ENCODE results near the gene CDK14. TPM values are rescaled to one million over a fixed set of nuclear protein-coding genes. Genes with fewer than 3 reads are reported as not detected.
"Not testable (repeated sequence)": the region's sequence is repeated elsewhere in the genome, so short reads cannot be mapped to it uniquely, and the experiment has no call there.

CDK14 gene
- total and polyA plus RNA-seq, 2 donors: 8.8 to 78.5 TPM

DNA sequence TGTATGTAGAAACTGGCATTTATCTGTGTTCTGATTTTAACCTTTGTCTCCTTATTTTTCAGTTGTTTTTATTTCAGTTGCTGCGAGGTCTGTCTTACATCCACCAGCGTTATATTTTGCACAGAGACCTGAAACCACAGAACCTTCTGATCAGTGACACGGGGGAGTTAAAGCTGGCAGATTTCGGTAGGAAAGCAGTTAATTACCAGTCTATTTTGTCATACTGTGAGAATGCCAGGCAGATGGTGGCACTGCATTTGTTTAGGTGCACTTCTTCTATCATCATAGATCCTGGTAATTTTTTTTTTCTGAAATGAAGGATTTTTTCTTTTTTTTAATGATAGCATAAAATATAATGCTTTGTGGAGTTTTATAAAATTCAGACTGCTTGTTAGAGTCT, 321.4 kb downstream of the CDK14 start:
- Histone ChIP-seq H3K4me3 (ENCODE audit: low read depth, low read length) (no peak overlapping the region), H3K27ac (ENCODE audit: low read depth) (no peak overlapping the region), H3K36me3 (ENCODE audit: insufficient read depth) (no peaks in the 10 kb centered on the region), H3K4me1 (ENCODE audit: insufficient read depth) (no peaks in the 10 kb centered on the region)
- no peak for DNase-seq (ENCODE audit: extremely low spot score)
- WGBS: 94% methylated on average over 4 of the region's 4 CpGs

DNA sequence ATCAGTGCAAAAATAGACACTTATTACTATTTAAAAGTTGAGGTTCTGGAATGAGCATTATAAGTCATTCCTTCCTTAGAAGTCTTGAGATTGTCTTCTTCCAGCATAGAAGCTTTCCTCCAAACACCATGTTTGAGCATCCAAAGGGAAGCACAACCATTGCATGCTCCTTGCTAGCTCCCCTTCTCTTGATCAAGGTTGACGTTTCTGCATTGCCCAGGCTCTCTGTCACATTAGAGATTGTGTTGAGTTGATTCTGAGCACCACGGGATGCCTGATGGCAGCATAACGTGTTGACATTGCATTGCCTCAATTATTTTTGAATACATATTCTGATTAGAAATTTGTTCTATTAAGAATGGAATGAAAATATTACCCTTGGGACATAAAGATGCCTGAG, 322.2 kb downstream of the CDK14 start:
- DNase-seq (ENCODE audit: extremely low spot score): no peak
- Histone ChIP-seq H3K4me3 (ENCODE audit: low read depth, low read length) (no peak overlapping the region), H3K27ac (ENCODE audit: low read depth) (no peak overlapping the region), H3K4me1 (ENCODE audit: insufficient read depth) (no peaks in the 10 kb centered on the region), H3K36me3 (ENCODE audit: insufficient read depth) (no peaks in the 10 kb centered on the region)
- WGBS: 76% methylated on average over 3 of the region's 3 CpGs

DNA sequence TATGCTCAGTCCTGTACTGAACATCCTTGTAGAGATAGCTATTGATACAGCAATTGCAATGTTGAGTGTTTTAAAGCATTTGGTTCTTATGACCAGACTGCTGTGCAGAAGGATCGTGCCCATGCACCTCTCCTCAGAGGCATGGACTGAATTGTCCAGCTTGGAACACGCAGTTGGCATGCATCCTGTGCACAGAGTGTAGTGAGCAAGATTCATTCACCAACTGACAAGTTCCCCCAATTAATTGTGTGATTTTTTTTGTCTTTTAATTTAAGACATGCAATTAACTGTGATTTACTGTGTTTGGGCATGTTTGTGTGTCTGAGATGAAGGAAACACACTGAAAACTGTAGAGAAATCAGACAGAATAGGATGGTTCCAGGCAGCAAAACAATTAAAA, 323.7 kb downstream of the CDK14 start:
- no peak for DNase-seq (ENCODE audit: extremely low spot score)
- no peak overlapping the region for H3K27ac ChIP-seq (ENCODE audit: low read depth)
- no peaks in the 10 kb centered on the region for H3K4me1 ChIP-seq (ENCODE audit: insufficient read depth)
- H3K36me3 ChIP-seq (ENCODE audit: insufficient read depth): no peaks in the 10 kb centered on the region
- no peak overlapping the region for H3K4me3 ChIP-seq (ENCODE audit: low read depth, low read length)
- WGBS: 71% methylated on average over 2 of the region's 2 CpGs

DNA sequence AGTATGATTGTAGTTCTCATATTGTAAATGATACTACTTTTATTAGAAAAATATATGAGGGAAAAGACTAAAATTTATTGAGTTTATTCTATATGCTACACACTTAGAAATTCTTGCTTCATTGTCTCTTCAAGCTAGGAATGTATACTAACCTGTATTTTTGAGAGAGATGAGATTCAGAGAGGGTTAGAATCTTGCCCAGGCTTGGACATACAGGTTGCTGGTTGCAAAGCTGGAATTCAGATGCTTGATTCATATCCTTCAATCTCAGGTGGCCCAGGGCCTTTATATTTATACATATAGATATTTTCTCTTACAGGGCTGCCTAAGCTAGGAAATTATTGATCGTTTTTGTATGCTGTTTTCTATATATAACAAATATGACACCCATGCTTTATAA, 324.2 kb downstream of the CDK14 start:
- Histone ChIP-seq H3K4me1 (ENCODE audit: insufficient read depth) (no peaks in the 10 kb centered on the region), H3K4me3 (ENCODE audit: low read depth, low read length) (no peak overlapping the region), H3K27ac (ENCODE audit: low read depth) (no peak overlapping the region), H3K36me3 (ENCODE audit: insufficient read depth) (no peaks in the 10 kb centered on the region)
- no peak for DNase-seq (ENCODE audit: extremely low spot score)
- 90% methylated on average over 1 of the region's 1 CpG for WGBS

DNA sequence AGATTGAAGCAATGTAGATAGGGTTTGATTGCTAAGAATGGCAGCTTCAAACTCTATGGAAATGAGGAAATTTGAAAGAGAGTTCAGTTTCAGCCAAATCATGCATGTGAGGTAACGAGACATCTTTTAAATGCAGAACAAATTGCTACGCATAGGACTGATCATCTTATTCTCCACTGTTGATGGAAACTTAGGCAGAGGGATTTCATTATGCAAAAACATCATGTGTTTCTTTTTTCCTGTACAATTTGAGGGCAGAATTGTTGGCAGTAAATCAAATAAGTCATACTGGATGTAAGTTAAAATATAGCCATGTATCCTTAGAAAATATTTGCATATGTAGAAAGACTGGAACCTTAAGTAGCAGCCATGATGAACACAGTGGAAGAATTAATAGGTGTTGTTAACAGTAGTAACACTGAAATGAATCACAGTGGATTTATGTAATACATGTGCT, 327.4 kb downstream of the CDK14 start:
- no peaks in the 10 kb centered on the region for H3K4me1 ChIP-seq (ENCODE audit: insufficient read depth)
- 98% methylated on average over 2 of the region's 2 CpGs for WGBS
- DNase-seq (ENCODE audit: extremely low spot score): no peak

DNA sequence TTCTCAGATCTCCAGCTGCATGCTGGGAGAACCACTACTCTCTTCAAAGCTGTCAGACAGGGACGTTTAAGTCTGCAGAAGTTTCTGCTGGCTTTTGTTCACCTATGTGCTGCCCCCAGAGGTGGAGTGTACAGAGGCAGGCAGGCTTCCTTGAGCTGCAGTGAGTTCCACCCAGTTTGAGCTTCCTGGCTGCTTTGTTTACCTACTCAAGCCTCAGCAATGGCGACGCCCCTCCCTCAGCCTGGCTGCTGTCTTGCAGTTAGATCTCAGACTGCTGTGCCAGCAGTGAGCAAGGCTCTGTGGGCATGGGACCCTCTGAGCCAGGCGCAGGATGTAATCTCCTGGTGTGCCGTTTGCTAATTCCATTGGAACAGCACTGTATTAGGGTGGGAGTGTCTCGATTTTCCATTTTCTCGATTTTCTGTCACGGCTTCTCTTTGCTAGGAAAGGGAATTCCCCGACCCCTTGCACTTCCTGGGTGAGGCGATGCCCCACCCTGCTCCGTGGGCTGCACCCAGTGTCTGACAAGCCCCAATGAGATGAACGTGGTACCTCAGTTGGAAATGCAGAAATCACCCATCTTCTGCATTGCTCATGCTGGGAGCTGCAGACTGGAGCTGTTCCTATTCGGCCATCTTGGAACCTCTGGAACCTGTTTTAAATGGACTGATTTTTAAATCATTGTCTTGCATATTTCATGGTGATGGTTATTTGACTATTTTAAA, 332.7 kb downstream of the CDK14 start:
- not testable (repeated sequence) for H3K36me3 ChIP-seq (ENCODE audit: insufficient read depth)

More for the DNA sequence above, 327.4 kb downstream of the CDK14 start:
- Histone ChIP-seq H3K4me3 (ENCODE audit: low read depth, low read length) (no peak overlapping the region), H3K36me3 (ENCODE audit: insufficient read depth) (no peaks in the 10 kb centered on the region), H3K27ac (ENCODE audit: low read depth) (no peak overlapping the region)

DNA sequence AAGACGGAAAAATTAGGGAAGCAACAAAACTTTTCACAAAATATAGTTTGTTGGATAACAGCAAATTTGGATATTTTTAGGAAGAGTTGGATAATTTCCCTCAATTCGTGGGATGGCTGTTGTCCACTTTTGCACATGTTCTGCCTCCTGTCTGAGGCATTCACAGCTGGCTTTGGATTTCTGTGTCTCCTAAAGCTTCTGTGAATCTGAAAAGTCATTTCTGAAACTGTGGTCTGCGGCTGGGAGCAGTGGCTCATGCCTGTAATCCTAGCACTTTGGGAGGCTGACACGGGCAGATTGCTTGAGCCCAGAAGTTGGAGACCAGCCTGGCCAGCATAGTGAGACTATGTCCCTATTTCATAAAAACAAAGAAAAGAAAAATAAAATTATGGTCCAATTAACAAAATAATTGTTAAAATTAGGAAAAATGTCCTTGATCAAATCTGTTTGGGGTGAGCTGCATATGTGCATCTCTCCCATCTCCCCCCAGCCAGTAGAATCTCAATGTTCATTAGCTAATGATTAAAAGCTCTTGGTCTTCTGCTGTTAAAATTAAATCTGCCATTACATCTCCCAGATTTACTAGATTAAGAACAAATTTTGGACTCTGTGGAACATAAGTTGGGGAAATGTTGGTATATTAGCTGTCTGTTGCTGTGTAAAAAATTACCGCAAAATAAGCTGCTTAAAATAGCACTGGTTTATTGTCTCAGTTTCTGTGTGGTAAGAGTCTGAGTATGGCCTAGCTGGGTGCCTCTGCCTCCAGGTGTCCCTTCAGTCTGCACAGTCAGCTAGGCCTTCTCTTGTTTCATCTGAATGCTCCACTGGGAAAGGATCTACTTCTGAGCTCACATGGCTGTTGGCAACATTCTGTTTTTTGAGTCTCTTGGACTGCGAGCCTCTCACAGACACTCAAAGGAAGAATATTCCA, 336.1 kb downstream of the CDK14 start:
- WGBS: 78% methylated on average over 6 of the region's 6 CpGs
- H3K36me3 ChIP-seq (ENCODE audit: insufficient read depth): no peaks in the 10 kb centered on the region
- no peak for DNase-seq (ENCODE audit: extremely low spot score)
- no peak overlapping the region for H3K4me3 ChIP-seq (ENCODE audit: low read depth, low read length)
- no peak overlapping the region for H3K27ac ChIP-seq (ENCODE audit: low read depth)
- no peaks in the 10 kb centered on the region for H3K4me1 ChIP-seq (ENCODE audit: insufficient read depth)

More for the DNA sequence above, 332.7 kb downstream of the CDK14 start:
- H3K27ac ChIP-seq (ENCODE audit: low read depth); H3K4me3 ChIP-seq (ENCODE audit: low read depth, low read length); DNase-seq (ENCODE audit: extremely low spot score); H3K4me1 ChIP-seq (ENCODE audit: insufficient read depth): not testable (repeated sequence)
- 89% methylated on average over 13 of the region's 13 CpGs for WGBS

DNA sequence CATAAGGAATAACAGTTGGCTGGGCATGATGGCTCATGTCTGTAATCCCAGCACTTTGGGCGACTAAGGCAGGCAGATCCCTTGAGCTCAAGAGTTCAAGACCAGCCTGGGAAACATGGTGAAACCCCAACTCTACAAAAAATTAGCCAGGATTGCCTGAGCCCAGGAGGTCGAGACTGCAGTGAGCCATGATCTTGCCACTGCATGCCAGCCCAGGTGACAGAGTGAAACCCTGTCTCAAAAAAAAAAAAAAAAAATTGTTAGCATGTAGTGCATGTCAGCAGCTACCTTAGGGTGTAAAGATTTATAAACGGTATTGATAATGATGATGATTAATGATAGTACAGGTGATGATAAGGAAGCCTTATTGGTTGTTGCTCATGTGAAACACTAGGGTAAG, 336.9 kb downstream of the CDK14 start:
- no peak for DNase-seq (ENCODE audit: extremely low spot score)
- Histone ChIP-seq H3K27ac (ENCODE audit: low read depth) (no peak overlapping the region), H3K4me3 (ENCODE audit: low read depth, low read length) (no peak overlapping the region), H3K4me1 (ENCODE audit: insufficient read depth) (no peaks in the 10 kb centered on the region), H3K36me3 (ENCODE audit: insufficient read depth) (no peaks in the 10 kb centered on the region)
- WGBS: 95% methylated on average over 3 of the region's 3 CpGs

DNA sequence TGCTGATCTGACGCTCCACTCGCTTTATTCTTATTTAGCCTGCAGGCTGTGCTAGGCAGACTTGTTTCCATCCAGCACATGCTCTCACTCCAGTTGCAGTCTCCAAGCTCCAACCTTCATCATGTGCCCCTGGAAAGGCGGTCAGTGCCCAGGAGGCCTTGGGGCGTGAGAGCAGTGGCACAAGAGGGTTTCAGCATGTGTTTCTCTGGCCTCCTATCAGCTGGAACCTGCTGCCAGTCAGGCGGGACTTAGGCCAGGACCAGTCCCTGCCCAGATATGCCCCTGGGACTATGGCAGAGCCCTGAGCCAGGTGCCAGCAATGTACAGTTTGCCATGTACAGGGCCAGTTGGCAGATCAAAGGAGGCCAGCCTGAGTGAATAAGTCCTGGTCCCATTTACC, 337.9 kb downstream of the CDK14 start:
- no peak overlapping the region for H3K27ac ChIP-seq (ENCODE audit: low read depth)
- 96% methylated on average over 5 of the region's 5 CpGs for WGBS
- no peak for DNase-seq (ENCODE audit: extremely low spot score)
- no peaks in the 10 kb centered on the region for H3K4me1 ChIP-seq (ENCODE audit: insufficient read depth)
- no peak overlapping the region for H3K4me3 ChIP-seq (ENCODE audit: low read depth, low read length)
- no peaks in the 10 kb centered on the region for H3K36me3 ChIP-seq (ENCODE audit: insufficient read depth)

DNA sequence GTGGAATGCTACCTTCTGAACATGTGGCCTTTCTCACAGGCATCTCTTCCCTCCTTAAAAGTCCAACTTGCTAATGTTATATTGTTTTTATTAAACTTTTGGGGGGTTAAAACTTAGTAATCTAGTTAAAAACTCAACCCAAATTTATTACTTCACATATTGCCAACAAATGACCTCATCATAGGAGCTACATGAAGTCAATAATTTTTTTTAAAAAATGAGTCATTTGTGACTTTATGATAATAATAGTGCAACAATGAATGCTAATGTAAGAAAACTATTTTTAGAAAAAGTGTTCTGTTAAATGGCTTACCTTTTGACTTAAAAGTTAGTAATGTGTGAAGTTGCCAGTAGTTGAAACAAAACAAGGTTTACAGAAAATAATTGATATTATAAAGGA, 342.2 kb downstream of the CDK14 start:
- Histone ChIP-seq H3K4me3 (ENCODE audit: low read depth, low read length) (no peak overlapping the region), H3K36me3 (ENCODE audit: insufficient read depth) (no peaks in the 10 kb centered on the region), H3K27ac (ENCODE audit: low read depth) (no peak overlapping the region), H3K4me1 (ENCODE audit: insufficient read depth) (no peaks in the 10 kb centered on the region)
- DNase-seq (ENCODE audit: extremely low spot score): no peak

DNA sequence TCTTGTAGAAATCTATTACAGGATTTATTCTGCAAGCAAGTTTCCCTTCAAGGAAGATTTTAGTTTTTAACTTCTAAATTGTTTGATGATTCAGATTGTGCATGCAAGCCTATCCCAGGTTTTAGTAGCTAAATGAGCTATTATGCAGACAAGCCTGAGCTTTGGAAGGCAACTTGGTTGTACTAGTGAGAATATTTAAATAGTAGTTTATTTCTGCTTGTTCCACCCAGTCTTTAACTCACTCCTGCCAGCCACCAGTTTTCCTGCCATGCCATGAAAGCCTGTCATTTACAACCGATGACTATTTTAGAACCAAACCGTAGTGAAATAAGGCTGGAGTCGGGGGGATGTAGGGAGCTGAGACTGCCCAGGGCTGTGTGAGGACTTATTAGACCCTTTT, 343.5 kb downstream of the CDK14 start:
- H3K27ac ChIP-seq (ENCODE audit: low read depth): no peak overlapping the region
- no peaks in the 10 kb centered on the region for H3K36me3 ChIP-seq (ENCODE audit: insufficient read depth)
- no peak for DNase-seq (ENCODE audit: extremely low spot score)
- no peak overlapping the region for H3K4me3 ChIP-seq (ENCODE audit: low read depth, low read length)
- 87% methylated on average over 3 of the region's 3 CpGs for WGBS
- no peaks in the 10 kb centered on the region for H3K4me1 ChIP-seq (ENCODE audit: insufficient read depth)

DNA sequence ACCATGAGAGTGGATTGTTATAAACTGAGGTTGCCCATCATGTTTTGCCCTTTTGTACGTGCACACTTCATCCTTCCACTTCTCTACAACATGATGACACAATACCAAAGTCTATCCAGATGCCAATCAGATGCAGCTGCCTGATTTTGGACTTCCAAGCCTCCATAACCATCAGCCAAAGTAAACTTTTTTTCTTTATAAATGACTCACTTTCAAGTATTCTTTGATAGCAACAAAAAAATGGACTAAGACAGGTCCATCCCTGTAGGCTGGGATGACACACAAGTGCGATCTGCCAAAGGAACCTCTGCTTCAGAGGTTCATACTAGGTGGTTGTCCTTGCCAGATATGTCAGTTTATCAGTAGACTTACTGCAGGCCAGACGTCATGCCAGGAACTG, 347.9 kb downstream of the CDK14 start:
- Histone ChIP-seq H3K4me1 (ENCODE audit: insufficient read depth) (no peaks in the 10 kb centered on the region), H3K4me3 (ENCODE audit: low read depth, low read length) (no peak overlapping the region), H3K36me3 (ENCODE audit: insufficient read depth) (no peaks in the 10 kb centered on the region), H3K27ac (ENCODE audit: low read depth) (no peak overlapping the region)
- 98% methylated on average over 3 of the region's 3 CpGs for WGBS
- DNase-seq (ENCODE audit: extremely low spot score): no peak

DNA sequence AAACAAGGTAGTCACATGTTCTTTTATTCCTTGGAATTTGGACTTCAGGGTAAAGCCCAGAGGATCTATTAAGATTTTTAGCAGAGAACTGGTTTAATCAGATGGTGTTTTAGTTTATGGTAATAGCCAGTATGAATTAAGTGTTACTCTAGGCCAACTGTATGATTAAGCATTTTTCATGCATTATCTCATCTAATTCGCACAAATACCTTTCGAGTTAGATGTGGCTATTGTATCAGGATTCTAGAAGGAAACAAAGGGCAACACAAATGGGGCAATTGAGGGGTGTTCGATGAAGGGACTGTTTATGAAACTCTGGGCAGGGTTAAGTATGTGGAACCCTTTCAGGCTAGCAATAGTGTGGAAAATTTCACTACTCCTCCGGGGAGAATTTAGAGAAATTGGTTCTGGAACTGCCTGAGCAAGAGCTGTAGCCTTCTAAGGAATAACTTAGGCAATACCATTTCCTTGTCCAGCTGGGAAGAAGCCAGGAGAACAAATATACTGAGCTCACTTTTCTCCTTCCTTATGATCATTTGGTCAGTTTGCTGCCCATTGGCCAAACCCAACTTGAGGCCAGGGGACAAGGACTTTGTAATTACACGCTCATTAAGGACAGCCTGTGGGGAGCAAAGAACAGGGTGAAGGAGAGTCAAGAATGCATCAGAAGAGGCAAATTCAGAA, 349.1 kb downstream of the CDK14 start:
- DNase-seq (ENCODE audit: extremely low spot score): no peak
- 79% methylated on average over 5 of the region's 5 CpGs for WGBS
- H3K27ac ChIP-seq (ENCODE audit: low read depth): no peak overlapping the region

More for the DNA sequence above, 349.1 kb downstream of the CDK14 start:
- no peaks in the 10 kb centered on the region for H3K36me3 ChIP-seq (ENCODE audit: insufficient read depth)
- H3K4me3 ChIP-seq (ENCODE audit: low read depth, low read length): no peak overlapping the region
- H3K4me1 ChIP-seq (ENCODE audit: insufficient read depth): no peaks in the 10 kb centered on the region
